Activated CD4-positive, CD25-positive, alpha-beta regulatory T cell (primary cell): ENCODE results near the gene IGFBP3.
"Not testable (repeated sequence)": the region's sequence is repeated elsewhere in the genome, so short reads cannot be mapped to it uniquely, and the experiment has no call there.

Experiments
- DNase-seq, 4 experiments: peaks; one replicate each; lab custom pipeline; 2025; lab: John Stamatoyannopoulos, UW

The IGFBP3 gene, protein sequence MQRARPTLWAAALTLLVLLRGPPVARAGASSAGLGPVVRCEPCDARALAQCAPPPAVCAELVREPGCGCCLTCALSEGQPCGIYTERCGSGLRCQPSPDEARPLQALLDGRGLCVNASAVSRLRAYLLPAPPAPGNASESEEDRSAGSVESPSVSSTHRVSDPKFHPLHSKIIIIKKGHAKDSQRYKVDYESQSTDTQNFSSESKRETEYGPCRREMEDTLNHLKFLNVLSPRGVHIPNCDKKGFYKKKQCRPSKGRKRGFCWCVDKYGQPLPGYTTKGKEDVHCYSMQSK

DNA sequence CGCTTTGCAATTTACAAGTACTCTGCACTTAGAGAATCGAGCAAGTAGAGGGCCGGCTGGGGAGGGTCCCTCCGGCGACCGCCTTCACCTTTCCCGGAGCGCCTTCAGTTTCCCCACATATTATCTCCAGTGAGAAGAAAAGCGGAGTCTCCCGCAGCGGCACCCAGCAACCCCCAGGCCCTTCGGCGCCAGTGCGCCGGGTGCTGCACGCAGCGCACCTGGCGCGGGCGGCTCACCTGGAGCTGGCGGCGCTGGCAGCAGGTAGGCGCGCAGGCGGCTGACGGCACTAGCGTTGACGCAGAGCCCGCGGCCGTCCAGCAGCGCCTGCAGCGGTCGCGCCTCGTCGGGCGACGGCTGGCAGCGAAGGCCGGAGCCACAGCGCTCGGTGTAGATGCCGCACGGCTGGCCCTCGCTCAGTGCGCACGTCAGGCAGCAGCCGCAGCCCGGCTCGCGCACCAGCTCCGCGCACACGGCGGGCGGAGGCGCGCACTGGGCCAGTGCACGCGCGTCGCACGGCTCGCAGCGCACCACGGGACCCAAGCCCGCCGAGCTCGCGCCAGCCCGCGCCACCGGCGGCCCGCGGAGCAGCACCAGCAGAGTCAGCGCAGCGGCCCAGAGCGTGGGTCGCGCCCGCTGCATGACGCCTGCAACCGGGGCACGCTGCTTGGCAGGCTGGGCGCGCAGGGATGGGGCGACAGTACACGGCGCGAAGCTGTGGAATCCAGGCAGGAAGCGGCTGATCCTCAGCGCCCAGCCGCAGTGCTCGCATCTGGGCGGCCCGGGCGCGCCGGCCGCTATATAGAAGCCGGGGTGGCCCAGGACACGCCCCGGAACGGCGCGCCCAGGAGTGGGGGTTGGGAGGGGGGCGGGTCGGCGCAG, at the start of gene IGFBP3:
IGFBP3 (minus strand) TSS at position 771 of the 879 bp plus-strand sequence; CDS start at position 639, 132 bp downstream.
- DNase-seq = no peak

DNA sequence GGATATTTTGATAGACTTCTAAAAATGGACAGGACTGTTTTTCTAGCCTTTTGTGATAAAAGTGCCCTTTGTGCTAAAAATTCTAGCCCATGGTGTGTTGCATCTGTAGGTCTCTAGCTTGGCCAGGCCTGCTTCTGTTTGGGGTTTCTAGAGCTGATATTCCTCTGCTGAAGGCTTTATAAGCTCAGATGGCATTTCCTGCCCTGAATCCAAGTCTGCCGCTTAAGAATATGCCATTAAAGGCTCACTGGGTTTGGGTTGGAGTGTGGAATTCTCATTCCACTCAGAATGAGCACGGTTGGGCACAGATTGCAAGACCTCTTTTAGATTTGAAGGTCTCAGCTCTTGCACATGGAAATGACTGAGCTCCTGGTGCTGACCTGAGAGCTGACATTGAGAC, 49.4 kb upstream of the IGFBP3 start:
- DNase-seq = no peak

DNA sequence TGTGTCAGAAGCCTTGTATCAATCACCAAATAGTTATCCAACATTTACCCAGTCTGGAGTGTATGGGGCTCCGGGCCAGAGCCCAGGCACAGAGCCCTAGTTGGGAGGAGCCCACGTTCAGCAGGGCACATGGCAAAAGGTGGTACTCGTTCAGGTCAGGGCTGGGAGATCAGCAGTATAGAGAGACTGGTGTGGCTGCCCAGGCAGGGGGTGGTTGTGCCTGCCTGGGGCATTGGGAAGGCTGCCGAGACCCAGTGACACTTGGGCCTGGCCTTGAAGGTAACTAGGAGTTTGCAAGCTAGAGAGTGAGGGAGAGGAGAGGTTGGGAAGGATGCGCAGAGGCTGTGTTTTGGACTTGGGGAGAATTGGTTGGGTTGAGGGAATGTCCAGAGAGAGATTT, 48.9 kb upstream of the IGFBP3 start:
- DNase-seq = no peak

DNA sequence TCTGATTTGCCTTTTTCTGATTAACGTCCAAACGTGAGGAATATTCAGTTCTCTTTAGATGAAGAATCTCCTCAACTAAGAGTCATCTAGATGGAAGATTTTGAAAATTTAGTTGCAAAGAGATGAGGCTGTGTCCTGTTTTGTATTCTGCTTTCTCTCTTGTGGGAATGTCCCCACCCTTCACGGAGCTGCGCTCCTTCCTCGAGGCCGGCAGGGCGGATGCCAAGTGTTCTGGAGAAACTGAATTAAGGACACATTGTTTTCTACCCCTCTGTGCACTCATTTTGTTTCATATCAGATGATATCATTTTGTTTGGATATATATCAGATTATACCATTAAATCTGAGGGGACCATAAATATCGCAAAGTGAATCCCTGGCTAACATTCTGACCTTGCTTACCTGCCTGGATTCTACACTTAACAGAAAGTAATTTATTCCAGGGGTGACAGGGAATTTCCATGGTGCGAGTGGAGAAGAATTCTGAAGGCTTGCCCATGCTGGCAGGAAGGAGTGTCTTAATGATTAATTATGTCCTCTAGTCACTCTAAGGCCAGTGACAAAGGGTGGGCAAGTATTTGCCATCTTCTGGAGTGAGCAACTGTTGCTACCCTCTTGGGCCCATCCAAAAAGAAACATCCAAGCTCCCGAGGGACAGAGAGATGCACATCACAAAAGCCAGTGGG, 47.9 kb upstream of the IGFBP3 start:
- no peak for DNase-seq

DNA sequence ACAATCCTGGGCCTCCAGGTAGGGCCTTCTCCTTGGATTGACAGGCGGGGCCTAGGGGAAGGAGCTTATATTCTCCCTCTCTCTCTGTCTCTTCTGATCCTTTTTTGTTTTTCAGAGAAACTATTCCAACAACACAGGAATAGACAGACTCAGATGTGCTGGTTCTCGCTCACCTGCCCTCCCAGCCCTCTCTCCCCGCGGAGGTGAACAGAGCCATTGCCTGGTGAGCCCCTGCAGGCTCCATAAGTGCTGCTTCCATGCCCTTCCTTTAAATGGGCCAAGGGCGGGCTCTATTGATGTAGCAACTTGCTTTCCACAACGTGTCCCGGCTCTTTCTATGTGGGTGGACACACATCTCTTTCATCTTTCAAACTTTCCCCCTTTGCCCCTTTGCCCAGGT, 47.2 kb upstream of the IGFBP3 start:
- DNase-seq = no peak

DNA sequence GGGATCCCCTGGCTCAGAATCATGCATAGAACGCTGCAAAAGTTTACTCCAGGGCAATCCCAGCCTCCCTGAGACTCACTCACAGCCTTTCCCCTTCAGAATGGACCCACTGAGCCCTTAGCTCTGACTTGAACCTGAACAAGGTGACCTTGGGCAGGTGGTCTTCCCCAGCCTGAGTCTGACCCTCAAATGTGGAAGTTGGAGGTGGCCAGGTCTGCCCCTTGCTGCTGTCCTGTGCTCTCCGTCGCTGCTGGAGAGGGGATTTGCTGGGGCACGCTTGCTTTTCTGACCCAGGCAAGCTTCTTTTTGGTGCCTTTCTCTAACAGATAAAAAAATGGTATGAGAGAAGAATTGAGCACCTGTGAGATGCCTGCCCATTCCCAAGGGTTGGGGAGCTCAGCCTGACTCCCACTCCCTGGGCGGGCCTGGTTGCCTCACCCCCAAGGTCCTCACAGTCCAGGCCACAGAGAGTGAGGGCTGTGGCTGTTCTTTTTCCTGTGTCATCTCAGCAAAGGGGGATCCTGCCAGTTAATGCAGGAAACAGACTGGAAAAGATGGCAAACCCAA, 46.6 kb upstream of the IGFBP3 start:
- no peak for DNase-seq

DNA sequence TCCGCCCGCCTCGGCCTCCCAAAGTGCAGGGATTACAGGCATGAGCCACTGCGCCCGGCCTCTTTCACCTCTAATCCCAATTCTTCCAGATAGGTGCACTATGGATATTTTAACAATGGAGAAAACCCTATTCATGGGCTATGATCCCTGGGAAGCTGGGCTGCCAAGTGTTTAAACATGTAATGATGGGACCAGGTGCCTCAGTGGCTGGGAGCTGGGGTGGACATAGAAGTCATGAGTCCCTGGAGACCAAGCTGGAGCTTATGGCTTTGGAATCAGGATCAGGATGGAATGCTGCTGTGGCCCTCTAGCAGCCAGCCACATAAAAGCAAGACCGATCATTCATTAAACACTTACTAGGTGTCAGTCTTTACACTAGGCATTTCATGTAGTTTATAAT, 41.8 kb upstream of the IGFBP3 start:
- DNase-seq = no peak

DNA sequence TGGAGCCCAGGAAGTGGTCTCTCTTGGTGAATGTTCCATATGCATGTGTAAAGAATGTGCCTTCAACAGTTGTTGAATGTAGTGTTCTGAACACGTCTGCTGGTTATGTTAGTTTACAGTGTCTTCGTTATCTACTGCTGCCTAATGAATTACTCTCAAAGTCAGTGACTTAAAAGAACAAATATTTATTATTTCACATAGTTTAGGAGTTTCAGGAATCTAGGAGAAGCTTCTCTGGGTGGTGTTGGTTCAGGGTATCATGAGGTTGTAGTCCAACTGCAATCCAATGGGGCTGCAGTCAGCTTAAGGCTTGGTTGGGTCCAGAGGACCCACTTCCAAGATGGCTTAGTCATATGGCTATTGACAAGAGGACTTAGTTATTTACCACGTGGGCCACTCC, 36.6 kb upstream of the IGFBP3 start:
- DNase-seq = no peak

DNA sequence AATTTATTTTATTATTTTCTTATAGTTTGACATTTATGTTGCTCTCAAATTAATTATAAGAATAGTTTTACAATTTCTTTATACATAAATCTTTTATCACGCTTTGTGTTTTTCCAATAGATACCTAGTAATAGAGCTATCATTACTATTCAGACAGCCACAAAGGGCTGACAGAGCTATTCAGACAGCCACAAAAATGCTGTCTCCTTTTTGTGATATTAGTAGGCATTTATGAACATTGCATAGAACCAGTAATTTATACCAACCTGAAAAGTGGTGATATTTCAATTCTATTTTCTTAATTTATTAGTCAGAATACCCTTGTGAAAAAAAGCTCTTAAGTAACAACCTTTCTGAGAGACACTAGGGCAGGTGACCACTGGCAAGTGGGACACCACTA, 34.2 kb upstream of the IGFBP3 start:
- no peak for DNase-seq

DNA sequence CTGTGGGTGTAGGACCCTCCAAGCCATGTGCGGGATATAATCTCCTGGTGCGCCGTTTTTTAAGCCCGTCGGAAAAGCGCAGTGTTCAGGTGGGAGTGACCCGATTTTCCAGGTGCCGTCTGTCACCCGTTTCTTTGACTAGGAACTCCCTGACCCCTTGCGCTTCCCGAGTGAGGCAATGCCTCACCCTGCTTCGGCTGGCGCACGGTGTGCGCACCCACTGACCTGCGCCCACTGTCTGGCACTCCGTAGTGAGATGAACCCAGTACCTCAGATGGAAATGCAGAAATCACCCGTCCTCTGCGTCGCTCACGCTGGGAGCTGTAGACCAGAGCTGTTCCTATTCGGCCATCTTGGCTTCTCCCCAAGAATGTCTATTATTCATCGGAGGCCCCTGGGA, 32.0 kb upstream of the IGFBP3 start:
- DNase-seq = not testable (repeated sequence)

DNA sequence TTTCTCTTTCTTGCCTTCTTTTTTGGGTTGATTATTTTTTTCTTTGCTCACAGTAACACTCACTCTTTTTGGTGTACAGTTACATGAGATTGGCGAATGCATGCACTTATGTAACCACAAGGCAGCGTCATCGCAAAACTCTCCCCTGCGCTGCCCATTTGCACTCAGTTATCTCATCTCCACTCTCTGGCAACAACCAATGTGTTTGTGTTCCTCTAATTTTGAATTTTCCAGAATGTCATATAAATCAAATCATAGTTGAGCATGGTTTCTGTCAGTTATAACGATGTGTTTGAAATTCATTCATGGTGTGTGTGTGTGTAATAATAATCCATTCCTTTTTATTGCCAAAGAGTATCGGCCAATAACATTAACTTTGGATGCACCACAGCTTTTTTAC, 23.0 kb upstream of the IGFBP3 start:
- no peak for DNase-seq

DNA sequence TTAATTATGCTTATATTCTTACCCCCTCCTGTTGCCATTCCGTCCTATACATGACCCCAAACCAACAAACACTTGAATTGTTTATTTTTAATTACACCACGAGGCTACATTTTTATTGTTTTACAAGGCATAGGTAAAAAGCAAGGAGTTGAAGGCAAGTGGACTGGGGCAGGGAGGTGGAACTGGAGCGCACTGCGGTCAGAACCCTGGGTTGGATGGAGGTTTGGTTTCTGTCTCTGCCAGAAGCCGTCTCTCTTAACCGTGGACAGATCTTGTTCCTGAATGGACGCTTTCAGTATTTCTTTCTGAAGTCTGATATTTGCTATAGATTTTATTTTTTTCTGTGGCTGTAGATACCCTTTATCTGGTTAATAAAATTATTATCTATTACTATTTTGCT, 19.9 kb upstream of the IGFBP3 start:
- no peak for DNase-seq

DNA sequence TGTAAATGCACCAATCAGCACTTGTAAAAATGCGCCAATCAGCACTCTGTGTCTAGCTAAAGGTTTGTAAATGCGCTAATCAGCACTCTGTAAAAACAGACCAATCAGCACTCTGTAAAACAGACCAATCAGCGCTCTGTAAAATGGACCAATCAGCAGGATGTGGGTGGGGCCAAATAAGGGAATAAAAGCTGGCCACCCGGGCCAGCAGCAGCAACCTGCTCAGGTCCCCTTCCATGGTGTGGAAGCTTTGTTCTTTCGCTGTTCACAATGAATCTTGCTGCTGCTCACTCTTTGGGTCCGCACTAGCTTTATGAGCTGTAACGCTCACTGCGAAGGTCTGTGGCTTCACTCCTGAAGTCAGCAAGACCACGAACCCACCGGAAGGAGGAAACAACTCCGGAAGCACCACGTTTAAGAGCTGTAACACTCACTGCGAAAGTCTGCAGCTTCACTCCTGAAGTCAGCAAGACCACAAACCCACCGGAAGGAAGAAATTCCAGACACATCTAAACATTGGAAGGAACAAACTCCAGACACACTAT, 19.2 kb upstream of the IGFBP3 start:
- not testable (repeated sequence) for DNase-seq

DNA sequence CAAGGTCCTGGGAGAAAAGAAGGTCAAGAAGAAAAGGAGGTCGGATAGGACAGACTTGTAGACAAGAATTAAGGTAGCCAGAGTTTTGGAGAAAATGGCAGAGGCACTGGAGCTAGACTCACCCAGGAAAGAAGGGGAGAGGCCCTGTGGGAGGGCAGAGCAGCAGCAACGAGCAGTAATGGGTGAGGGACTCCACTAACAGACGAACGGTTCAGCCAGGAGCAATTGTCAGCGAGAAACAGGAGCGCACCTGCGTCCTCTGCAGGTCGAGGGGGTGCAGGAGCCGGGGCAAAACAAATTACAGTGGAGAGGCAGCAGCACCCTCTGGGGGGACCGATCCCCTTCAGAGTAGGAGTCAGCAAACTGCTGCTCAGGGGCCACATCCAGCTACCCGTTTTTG, 18.5 kb upstream of the IGFBP3 start:
- DNase-seq = no peak

DNA sequence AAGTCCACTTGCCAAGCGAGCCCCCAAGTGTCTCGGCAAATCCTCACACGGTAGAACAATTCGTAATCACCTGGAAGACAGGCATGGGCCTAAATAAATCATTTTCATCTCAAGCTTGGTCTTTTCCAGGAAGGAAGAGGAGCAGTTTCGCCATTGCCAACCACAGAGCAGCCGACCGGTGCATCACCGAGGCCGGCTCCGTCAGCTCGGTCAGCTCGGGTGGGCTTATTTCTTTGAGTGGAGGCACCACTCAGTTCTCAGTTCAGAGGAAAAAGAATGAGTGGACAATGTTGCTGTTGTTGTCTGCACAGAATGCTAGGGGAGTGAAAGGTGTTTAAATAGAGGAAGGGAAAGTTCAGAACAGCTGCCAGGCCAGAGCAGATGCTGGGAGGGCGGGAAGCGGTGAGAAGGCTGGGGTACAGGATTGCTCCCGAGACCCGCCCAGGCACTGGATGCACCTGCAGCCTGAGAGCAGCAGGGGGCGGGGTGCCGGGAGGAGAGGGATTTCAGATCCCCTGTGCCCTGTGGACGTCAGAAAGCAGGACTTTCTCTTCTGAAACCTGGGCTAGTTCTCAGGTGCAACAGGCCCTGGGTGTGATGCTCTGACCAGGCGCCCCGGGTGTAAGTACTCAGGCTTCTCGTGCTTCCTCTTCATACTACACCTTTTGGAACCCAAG, 17.7 kb upstream of the IGFBP3 start:
- DNase-seq = no peak

DNA sequence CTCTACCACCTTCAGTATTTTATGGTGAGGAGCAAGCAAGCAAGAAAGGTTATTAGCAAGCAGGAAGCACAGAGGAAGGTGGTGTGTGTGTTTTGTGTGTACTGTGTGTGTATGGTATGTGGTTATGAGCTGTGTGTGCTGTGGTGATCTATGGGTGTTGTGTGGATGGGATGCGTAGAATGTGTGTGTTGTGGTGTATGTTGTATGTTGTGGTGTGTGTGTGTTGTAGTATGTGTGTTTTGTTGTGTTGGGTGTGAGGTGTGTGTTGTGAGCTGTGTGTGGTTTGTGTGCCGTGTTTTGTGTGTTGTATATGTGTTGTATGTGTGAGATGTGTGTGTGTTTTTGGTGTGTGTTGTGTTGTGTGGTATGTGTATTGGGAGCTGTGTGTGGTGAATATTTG, 16.8 kb upstream of the IGFBP3 start:
- DNase-seq = no peak

DNA sequence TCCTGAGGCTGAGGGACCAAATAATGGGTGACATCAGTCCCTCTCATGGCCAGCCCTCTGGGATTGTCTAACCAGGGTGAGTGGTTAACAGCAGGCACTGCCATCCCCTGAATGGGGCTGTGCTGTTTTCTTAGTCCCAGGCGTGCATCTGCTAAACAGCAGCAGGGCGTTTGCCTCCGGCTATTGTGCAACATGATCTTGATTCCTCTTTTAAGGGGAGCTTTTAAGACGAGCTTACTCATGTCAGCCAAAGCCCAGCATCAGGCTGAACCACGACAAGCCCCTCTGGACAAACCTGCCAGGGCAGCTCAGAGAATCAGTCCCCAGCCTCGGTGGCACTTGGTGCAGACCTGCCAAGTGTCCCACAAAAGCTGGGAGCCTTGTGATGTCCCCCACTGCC, 16.2 kb upstream of the IGFBP3 start:
- DNase-seq = no peak

DNA sequence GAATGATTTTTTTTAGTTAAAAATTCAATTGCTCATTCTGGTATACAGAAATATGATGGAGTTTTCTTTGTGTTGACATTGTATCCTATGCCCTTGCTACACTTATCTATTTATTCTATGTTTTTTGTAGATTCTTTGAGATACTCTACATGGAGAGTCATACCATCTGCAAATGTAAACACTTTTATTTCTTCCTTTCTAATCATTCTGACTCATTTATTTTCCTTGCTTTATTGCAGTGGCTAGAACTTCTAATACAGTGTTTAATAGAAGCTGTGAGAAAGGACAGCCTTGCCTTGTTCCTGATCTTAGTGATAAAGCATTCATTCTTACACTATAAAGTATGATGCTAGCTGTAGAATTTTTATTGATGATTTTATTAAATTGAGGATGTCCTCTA, 9.9 kb upstream of the IGFBP3 start:
- DNase-seq = no peak

DNA sequence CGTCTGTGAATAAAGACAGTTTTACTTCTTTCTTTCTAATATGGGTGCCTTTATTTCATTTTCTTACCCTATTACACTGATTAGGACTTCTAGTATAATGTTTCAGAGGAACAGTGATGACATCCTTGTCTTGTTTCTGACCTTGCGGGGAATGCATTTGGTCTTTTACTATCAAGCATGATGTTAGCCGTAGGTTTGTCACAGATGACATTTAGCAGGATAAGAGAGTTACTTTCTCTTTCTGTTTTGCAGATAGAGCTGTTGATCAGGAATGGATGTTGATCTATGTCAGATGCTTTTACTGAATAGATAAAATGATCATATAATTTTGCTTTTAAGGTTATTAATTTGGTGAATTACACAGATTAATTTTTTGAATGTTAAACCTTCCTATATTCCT, 6.6 kb upstream of the IGFBP3 start:
- DNase-seq = no peak

DNA sequence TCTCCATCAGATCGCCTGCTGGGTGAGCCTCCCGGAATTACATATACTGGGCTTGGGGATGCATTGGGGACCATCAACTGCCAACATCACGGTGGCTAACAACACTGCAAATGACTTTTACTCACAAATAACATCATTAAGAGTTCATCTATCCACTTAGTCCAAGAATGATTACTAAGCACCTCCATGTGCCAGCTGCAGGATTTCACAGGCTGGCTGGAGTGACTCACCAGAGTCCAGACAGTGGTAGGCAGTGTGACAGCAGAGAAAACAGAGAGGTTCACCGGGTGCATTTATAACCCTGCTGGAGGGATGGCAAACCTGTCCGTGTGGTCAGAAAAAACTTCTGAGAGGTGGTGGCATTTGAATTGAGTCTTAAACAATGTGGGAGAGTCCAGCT, 3.2 kb upstream of the IGFBP3 start:
- DNase-seq = no peak

DNA sequence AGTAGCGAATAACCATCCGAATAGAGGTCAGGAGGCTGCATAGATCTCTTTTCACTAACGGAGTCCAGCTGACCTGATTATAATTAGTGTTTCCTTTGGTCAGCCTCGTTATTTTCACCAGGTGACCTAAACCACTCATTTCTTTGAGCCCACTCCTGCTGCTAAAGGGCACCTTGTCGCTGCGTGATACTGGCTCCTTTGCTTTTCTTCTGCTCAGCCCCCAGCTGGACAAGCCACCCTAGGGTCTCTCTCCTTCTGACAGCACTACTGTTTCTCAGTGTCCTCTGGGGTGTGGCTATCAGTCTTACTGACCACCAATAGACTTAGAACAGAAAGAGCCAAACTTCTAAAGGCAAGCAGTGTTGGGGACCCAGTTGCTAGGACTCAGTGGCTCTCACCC, 2.7 kb upstream of the IGFBP3 start:
- DNase-seq = no peak

DNA sequence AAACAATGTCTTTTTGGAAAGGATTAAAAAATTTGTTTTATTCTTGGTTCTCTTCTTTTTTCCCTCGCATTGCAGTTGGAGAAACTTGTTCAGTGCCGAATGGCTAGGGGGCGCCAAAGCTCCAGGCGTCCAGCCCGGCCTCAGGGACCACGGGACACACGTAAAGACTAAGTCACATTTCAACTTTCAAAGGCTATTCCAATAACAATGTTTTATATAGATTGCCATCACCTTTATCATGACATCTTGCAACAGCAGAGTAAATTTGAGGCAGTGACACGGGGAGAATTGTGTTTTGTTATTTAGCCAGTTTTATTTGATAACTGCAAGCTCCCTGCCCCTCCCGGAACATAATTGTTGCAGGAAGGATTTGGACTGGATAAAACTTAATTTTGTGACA, 2.2 kb upstream of the IGFBP3 start:
- DNase-seq = no peak
